HG03280 (cell line): Measurements from ENCODE around the gene STAM2.
"Not testable (repeated sequence)": the region's sequence is repeated elsewhere in the genome, so short reads cannot be mapped to it uniquely, and the experiment has no call there.

ENCODE experiments used
- ATAC-seq: cut with Tn5 transposase; IDR thresholded peaks from one replicate; pipeline ENCODE4 v1.9.1; 2021; ENCODE audit warnings: mild to moderate bottlenecking, moderate library complexity; ENCODE audit not compliant: unreplicated experiment

STAM2 gene

GRCh38 chr2:152173831-152174230 is 1.7 kb downstream of the STAM2 start:
- ATAC-seq: no peak

GRCh38 chr2:152172201-152172785 is 3.3 kb downstream of the STAM2 start:
- ATAC-seq: not testable (repeated sequence)

DNA sequence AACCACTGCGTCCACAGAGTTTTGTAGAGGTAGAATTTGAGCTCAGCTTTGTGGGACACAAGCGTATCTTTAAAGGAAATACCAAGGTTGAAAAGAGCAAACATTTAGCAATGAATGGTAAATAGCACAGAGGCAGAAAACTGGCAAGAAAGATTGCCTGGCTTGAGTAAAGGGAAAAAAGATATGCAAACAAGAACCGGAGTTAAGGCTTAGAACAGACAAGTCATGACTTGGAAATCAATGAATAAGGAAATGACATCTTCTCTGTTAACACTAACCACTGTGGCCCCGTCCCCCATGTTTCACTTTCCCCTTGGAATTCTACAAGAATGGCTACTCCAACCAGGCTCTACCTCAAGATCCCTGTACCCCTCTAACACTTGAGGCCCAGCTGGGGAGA is 3.8 kb downstream of the STAM2 start:
- ATAC-seq: no peak

GRCh38 chr2:152169158-152169557 is 6.4 kb downstream of the STAM2 start:
- not testable (repeated sequence) for ATAC-seq

GRCh38 chr2:152167470-152167869 is 8.1 kb downstream of the STAM2 start:
- not testable (repeated sequence) for ATAC-seq

- no peak for ATAC-seq
Measured at GRCh38 chr2:152167065-152167464, 8.5 kb downstream of the STAM2 start.

- peak; percentile 62 for ATAC-seq
Measured at GRCh38 chr2:152166633-152167032, 8.9 kb downstream of the STAM2 start.

GRCh38 chr2:152165780-152166179 is 9.8 kb downstream of the STAM2 start:
- peak; percentile 4 for ATAC-seq

GRCh38 chr2:152165306-152165705 is 10.3 kb downstream of the STAM2 start:
- no peak for ATAC-seq

- ATAC-seq: not testable (repeated sequence)
Measured at GRCh38 chr2:152163669-152164068, 11.9 kb downstream of the STAM2 start.

GRCh38 chr2:152162141-152162540 is 13.4 kb downstream of the STAM2 start:
- no peak for ATAC-seq

- ATAC-seq: no peak
Measured at GRCh38 chr2:152161598-152161997, 14.0 kb downstream of the STAM2 start.

DNA sequence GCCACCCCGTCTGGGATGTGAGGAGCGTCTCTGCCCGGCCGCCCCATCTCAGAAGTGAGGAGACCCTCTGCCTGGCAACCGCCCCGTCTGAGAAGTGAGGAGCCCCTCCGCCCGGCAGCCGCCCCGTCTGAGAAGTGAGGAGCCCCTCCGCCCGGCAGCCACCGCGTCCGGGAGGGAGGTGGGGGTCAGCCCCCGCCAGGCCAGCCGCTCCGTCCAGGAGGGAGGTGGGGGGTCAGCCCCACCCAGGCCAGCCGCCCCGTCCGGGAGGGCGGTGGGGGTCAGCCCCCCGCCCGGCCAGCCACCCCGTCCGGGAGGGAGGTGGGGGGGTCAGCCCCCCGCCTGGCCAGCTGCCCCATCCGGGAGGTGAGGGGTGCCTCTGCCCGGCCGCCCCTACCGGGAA is 15.2 kb downstream of the STAM2 start:
- not testable (repeated sequence) for ATAC-seq

DNA sequence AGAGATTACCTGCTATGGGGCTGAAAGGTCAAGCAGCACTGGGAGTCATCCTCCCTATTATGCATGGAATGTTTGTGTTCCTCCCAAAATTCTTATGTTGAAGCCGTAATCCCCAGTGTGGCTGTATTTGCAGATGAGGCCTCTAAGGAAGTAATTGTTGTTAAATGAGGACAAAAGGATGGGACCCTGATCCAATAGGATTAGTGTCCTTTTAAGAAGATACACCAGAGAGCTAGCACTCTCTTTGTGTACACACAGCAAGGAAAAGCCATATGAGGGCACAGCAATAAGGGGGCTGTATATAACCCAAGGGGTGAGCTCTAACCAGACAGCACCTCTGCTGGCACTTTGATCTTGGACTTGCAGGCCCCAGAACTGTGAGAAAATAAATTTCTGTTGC is 18.3 kb downstream of the STAM2 start:
- no peak for ATAC-seq

- no peak for ATAC-seq
Measured at GRCh38 chr2:152155209-152155608, 20.4 kb downstream of the STAM2 start.

DNA sequence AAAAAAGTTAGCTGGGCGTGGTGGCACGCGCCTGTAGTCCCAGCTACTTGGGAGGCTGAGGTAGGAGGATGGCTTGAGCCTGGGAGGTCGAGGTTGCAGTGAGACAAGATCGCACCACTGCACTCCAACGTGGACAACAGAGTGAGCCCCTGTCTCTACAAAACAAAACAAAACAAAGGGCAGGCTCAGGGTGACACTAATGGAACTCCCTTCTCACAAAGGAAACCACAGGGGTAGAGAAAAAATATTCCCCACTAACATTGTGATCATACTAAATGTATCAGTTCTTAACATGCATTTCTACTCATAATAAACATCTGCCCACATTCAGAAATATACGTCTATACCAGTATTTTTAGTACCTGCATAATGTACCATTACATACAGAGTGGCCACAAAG is 21.1 kb downstream of the STAM2 start:
- no peak for ATAC-seq

DNA sequence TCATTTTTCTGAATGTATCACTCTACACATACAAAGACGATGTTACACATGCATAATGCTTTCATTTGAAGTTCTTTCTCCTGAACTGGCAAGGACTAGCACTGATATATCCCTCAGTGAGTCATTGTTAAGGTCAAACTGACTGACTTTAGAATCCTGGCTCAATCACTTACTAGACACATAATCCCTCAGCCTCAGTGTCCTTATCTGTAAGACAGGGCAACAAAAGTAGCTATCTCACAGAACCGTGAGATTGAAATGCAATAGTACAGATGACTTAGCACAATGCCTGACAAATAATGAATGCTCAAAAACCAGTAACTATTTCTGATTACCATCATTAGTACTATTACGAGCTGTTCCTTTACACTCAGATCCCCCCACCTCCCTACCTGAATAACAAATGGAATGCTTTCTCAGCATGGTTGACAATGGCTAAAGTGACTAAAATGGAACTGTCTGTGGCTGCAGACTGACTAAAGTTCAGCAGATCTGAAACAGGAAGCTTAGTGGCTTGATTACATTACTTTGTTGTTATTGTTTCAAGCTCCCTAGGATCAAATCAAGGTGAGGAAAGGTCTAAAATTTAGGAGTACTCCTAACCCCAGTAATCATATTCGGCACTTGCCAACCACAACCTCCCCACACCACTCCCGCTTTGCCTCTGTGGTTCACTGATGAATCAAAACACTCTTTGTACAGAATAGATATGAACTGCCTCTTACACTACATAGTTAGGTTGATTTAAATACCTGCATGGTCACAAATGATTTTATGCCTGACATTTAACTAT is 40.9 kb downstream of the STAM2 start:
- peak; percentile 58 for ATAC-seq

DNA sequence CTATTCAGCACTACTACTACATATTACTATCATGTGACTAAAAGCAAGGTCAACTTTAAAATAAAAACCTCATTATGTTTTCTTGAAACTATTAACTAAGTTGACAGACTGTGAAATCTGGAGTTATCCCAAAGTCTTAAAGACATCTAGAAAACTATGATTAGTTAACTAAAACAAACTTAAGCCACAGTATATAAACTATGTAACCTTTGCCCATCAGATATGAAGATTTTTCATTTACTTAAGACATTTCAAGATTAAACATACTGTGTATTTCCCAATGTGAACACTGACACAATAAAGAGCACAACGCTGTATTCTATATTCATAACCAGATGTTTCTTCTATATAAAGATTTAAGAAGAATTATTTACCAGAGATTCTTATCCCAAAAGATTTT is 43.3 kb downstream of the STAM2 start:
- no peak for ATAC-seq

DNA sequence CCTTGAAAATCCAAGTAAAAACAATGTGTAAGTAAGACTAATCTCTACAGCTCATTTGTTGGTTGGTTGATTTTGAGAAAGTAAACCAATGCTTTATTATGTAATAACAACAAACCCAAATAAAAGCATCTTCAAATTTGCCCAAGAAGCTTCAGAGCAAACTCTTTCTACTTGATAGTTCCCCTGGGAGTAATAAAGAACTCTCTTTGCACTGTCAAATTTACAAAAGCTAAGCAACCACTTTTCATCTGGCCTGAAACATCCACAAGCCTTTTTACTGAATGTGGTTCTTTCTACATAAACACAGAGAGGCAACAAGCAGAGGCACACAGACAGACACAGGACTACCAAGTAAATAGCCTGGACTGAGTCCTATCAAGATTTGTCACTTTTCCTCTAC is 47.9 kb downstream of the STAM2 start:
- no peak for ATAC-seq

GRCh38 chr2:152126664-152127063 is 48.9 kb downstream of the STAM2 start:
- ATAC-seq: no peak

DNA sequence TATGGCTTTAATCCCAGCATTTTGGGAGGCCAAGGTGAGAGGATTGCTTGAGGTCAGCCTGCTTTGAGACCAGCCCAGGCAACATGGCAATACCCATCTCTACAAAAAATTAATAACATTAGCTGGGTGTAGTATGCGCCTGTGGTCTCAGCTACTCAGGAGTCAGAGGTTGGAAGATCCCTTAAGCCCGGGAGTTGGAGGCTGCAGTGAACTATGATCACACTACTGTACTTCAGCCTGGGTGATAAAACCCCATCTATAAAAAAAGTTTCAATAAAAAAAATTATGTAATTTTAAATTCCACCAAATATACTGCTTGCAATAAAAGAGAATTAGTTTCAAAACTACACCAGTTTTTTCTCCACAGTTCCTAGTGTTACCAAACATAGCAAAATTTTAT is 53.4 kb downstream of the STAM2 start:
- no peak for ATAC-seq

DNA sequence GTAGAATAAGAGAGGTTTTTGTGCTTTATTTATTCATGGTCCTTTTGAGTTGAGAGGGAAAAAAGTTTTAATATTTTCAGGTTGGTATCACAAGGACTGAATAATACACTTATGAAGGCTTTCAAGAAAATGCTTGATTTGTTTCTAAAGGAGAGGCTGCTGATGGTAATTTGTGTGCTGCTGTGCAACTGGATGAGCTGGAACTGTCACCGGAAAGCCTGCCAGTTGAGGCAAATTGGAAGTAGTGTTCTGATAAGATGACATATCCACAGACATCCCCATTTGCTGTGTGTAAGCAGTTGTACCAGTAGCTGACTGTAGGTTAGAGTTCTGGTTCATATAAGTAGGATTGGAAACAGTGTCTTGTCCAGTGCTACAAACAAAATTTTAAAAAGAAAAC is 55.1 kb downstream of the STAM2 start:
- no peak for ATAC-seq

GRCh38 chr2:152115952-152116351 is 59.6 kb downstream of the STAM2 start:
- no peak for ATAC-seq
